HG03521 (cell line): ENCODE results near the gene GLB1L3.
"Not testable (repeated sequence)": the region's sequence is repeated elsewhere in the genome, so short reads cannot be mapped to it uniquely, and the experiment has no call there.

ENCODE experiments used
- ATAC-seq: cut with Tn5 transposase; IDR thresholded peaks from one replicate; pipeline ENCODE4 v1.9.1; 2021; ENCODE audit warnings: mild to moderate bottlenecking, moderate library complexity; ENCODE audit not compliant: unreplicated experiment

Gene GLB1L3

GRCh38 chr11:134340354-134340964 lies 64.3 kb downstream of the GLB1L3 start:
- no peak for ATAC-seq

- no peak for ATAC-seq
Observed at GRCh38 chr11:134341805-134342571, 65.8 kb downstream of the GLB1L3 start.

GRCh38 chr11:134342572-134343340 lies 66.6 kb downstream of the GLB1L3 start:
- ATAC-seq, result no peak

GRCh38 chr11:134343646-134344045 lies 67.5 kb downstream of the GLB1L3 start:
- no peak for ATAC-seq

- not testable (repeated sequence) for ATAC-seq
Observed at GRCh38 chr11:134344497-134345236, 68.5 kb downstream of the GLB1L3 start.

- ATAC-seq, result no peak
Observed at GRCh38 chr11:134345237-134345550, 69.0 kb downstream of the GLB1L3 start.

GRCh38 chr11:134346101-134346975 lies 70.2 kb downstream of the GLB1L3 start:
- no peak for ATAC-seq

GRCh38 chr11:134346976-134347350 lies 70.8 kb downstream of the GLB1L3 start:
- no peak for ATAC-seq

- ATAC-seq, result no peak
Observed at GRCh38 chr11:134347441-134347840, 71.3 kb downstream of the GLB1L3 start.

GRCh38 chr11:134349109-134349801 lies 73.1 kb downstream of the GLB1L3 start:
- peak; percentile 52 for ATAC-seq

- ATAC-seq, result no peak
Observed at GRCh38 chr11:134349802-134350355, 73.7 kb downstream of the GLB1L3 start.

- peak; percentile 42 for ATAC-seq
Observed at GRCh38 chr11:134350381-134350780, 74.2 kb downstream of the GLB1L3 start.

- no peak for ATAC-seq
Observed at GRCh38 chr11:134352111-134352510, 75.9 kb downstream of the GLB1L3 start.

GRCh38 chr11:134355136-134355535 lies 79.0 kb downstream of the GLB1L3 start:
- ATAC-seq, result no peak

- ATAC-seq, result no peak
Observed at GRCh38 chr11:134355656-134356055, 79.5 kb downstream of the GLB1L3 start.

GRCh38 chr11:134356656-134357544 lies 80.7 kb downstream of the GLB1L3 start:
- no peak for ATAC-seq

- no peak for ATAC-seq
Observed at GRCh38 chr11:134357545-134357839, 81.3 kb downstream of the GLB1L3 start.

- no peak for ATAC-seq
Observed at GRCh38 chr11:134358165-134358855, 82.1 kb downstream of the GLB1L3 start.
